Hindlimb muscle (tissue), 1 donor: ENCODE data around the gene TAF1A. TPM values are rescaled to one million over a fixed set of nuclear protein-coding genes. Genes with fewer than 3 reads are reported as not detected.

Experiments
- DNase-seq: peaks from one replicate; pipeline ENCODE4 v3.0.0-alpha.2; 2013
- polyA plus RNA-seq: library from polyadenylated mRNA; unstranded; fragments of 120-200 nt; gene quantifications from one replicate; pipeline ENCODE4 v1.2.1, GENCODE V29; 2013; ENCODE audit not compliant: insufficient read length

The TAF1A gene
- polyA plus RNA-seq, 1 donor = 8.6 TPM

DNA sequence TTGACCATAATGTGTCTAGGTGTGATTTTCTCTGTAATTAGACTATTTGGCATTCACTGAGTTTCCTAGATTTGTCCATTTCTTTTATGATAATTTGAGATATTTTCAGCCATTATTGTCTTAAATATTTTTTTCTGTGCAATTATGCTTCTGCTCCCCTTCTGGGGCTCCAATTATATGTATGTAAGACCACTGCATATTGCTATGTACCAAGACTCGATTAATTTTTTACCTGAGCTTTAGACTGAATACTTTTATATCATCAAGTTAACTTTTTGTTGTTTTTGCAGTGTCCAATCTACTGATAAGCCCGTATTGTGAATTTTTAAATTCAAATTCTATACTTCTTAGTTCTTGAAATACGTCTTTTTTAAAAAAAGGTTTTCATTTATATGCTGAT is 5.1 kb upstream of the TAF1A start:
- DNase-seq = no peak

DNA sequence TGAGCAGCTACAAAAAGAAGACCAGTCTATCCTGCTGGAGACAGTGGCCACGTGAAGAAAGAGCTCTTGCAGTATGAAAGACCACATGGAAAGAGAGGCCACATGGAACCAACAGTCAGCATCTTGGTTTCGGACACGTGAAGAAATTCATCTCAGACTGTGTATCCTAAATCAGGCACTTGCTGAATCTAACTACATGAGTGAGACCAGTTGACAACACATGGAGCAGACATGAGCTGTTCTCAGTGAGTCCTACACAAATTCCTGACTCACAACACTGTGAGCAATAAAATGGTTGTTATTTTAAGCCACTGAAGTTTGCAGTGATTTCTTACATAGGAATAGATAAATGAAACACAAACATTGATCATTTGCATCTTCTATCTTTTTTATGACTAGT is 2.4 kb upstream of the TAF1A start:
- no peak for DNase-seq

DNA sequence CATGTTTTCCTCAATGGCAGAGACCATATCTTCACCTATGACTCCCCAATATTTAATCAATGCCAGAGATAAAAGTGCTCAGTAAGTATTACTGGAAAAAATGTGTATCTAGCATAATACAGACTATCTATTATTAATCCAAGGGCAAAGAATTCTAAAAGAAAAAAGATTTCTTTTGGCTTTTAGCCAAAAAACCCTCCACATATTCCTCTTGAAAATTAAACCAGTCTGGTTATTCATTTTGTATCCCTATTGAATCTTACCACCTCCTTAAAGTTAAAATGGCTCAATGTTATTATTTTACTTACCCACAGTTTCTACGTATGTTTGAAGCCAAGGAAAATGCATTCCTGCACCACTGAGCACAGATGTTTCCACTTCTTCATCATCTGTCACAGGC is 1.6 kb downstream of the TAF1A start:
- DNase-seq = no peak

DNA sequence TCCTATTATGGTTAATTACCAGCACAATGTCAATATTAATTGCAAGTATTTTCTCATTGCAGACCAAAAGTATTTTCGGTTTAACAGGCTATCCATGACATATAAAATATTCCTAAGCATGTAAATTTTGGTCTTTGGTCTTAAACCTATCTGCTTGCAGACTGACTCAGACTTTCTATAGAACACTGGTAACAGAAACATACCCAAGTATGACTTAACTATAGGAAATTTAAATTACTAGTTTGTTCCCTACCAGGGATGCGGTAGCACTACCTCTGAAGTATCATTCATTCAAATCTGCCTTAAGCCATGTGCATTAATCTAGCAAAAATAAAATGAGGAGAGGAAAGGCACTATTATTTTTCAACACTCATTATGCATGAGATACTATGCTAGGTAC is 2.9 kb downstream of the TAF1A start:
- DNase-seq = no peak

DNA sequence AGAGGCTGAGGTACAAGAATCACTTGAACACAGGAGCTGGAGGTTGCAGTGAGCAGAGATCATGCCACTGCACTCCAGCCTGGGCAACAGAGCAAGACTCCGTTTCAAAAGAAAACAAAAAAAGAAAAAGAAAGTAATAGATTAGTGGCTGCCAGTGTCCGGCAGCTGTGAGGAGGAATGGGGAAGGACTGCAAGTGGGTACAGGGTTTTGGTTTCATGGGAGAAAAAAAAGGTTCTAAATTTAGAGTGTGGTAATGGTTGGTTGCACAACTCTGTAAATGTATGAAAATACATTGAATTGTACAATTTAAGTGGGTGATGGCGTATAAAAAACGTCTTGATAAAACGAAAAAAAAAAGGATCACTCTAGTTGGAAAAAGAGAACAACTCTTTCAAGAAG is 6.7 kb downstream of the TAF1A start:
- no peak for DNase-seq

DNA sequence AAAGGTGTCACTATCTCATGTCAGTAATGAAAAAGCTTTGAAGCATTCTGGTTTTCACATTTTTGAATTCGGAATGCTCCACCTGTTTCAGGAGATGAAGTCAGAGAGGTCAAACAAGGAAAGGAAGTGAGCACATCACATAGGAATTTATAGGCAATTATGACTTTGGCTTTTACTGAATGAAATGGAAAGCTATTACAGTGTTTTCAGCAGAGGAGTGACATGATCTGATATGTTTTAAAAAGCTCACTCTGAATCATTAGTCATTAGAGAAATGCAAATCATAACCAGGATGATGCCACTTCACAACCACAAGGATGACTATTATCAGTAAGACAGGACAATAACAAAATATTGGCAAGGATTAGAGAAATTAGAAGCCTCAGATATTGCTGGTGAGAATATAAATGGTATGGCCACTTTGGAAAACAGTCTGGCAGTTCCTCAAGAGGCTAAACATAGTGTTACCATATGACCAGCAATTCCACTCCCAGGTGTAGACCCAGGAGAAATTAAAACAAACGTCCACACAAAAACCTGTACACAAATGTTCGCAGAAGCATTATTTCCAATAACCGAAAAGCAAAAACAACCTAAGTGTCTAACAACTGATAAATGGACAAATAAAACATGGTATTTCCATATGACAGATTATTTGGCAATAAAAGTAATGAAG is 7.5 kb downstream of the TAF1A start:
- DNase-seq = no peak

DNA sequence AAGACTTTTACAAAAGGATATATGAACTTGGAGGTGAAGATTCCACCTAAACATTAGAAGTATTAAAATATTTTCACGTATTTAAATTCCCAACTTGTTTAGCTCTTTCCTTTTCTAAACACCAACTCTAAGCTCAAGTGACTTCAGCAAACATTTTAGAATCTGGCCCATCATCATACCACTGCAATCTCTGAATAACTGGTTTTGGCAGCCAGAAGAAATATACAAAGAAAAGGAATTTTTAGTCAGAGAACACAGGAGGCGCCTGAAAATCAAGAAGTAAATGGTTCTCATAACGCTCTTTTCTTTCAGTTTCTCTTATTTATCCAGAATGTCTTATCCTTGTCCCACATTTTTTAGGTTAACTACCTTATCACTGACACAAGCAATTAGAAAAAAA is 10.4 kb downstream of the TAF1A start:
- no peak for DNase-seq

DNA sequence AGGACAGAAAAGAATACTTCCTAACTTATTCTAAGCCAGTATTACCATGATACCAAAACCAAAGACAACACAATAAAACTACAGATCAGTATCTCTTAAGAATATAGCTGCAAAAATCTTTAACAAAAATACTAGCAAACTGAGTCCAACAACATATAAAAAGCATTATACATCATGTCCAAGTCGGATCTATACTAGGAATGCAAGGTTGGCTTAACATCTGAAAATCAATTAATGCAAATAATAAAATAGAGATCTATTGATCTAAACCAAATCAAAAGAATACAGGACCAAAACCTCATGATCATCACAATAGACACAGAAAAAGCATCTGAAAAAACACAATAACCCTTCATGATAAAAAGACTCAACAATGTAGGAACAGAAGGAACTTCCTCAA is 18.9 kb downstream of the TAF1A start:
- DNase-seq = no peak

DNA sequence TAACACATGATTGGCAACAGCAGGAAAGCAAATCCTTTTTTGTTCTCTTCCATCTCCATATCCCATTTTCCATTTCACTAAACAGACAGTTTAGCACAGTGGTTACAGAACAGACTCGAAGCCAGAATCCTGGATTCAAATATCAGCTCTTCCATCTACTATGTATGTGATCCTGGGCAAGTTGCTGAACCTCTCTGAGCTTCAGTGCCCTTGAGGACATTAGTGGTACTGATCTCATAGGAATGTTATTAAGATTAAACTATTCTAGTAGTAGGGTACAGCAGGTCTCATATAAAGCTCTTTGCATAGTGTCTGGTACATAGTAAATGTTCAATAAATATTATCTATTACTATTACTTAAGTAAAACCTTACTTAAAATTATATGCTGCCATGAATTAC is 28.1 kb downstream of the TAF1A start:
- DNase-seq = no peak

DNA sequence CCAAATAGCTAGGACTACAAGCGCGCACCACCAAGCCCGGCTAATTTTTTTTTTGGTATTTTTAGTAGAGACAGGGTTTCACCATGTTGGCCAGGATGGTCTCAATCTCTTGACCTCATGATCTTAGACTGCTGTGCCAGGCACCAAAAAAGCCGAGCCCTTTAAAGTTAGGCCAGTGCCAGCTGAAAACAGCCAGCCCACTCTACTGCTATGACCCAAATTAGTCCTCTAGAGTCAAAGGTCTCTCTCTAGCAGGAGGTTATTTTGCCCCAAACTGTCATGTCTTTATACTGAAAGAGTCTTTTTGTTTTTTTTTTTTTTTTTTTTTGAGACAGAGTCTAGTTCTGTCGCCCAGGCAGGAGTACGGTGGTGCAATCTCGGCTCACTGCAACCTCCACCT is 32.2 kb downstream of the TAF1A start:
- DNase-seq = no peak

DNA sequence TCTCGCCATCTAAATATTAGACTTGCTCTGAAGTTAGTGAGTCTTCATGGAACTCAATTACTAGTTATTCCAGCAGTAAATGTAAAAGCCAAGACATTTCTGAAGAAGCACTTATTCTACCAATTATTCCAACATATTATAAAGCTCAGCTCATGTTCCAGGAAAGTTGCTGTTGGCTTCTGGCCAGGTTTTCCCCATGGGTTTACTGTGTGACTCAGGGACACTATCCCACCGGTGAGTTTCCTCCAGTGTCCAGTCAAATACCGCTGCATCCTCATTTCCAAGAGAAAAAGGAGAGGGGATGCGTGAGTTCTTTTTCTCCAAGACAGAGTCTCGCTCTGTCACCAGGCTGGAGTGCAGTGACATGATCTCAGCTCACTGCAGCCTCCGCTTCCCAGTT is 32.6 kb downstream of the TAF1A start:
- DNase-seq = no peak

DNA sequence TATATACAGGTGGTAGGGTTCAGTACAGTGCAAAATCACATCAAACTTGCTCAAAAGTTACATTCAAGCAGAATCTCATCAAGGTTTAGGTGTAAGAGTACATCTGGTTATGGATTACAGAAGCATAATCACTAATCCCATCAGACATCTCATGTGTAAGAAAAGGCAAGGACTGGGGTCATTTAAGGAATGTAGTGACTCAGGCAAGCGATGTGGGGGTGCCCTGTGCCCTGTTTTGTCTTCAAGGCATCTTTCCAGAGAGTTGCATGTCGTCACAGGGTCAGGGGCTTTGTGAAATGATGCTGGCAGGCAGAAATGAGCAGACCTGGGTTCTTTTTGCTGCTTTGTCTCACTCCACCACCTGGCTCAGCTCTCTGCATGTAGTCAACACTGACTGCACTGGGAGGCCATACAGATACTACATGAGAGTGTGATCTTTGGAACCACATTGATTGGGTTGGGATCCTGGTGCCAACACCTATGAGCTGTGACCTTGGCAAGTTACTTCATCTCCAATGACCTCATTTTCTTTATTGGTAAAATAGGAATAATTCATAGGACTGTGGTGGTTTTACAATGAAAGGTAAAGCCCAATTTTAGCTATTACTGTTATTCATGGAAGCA is 33.6 kb downstream of the TAF1A start:
- DNase-seq = no peak

DNA sequence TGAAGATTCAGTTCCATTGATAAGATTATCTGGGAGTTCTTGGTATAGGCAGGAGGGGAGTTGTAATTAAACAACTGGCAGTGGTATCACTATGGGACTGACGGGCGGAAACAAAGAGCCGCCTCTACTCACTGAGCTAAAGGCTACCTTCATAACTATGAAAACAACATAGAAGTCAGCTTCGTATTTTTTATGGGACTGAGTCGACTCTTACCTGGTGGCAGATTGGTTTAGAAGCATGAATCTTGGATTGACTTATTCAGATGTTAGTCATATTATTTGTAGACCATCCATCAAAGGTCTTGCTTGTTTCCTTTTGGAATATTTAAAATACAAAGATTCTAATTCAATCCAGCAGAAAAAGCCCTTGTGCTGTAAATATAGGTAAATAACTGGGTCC is 35.6 kb downstream of the TAF1A start:
- no peak for DNase-seq

DNA sequence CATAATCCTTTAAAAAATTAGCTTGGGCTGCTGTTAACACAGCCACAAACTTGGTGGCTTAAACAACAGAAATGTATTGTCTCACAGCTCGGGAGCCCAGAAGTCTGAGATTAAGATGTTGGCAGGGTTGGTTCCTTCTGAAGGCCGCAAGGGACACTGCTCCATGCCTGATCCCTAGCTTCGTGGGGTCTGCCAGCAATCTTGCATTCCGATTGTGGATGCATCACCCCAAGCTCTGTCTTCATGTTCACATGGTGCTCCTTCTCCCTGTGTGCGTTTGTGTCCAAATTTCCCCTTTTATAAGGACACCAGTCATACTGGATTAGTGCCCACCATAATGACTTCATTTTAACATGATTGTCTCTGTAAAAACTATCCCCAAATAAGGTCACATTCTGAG is 36.9 kb downstream of the TAF1A start:
- no peak for DNase-seq

DNA sequence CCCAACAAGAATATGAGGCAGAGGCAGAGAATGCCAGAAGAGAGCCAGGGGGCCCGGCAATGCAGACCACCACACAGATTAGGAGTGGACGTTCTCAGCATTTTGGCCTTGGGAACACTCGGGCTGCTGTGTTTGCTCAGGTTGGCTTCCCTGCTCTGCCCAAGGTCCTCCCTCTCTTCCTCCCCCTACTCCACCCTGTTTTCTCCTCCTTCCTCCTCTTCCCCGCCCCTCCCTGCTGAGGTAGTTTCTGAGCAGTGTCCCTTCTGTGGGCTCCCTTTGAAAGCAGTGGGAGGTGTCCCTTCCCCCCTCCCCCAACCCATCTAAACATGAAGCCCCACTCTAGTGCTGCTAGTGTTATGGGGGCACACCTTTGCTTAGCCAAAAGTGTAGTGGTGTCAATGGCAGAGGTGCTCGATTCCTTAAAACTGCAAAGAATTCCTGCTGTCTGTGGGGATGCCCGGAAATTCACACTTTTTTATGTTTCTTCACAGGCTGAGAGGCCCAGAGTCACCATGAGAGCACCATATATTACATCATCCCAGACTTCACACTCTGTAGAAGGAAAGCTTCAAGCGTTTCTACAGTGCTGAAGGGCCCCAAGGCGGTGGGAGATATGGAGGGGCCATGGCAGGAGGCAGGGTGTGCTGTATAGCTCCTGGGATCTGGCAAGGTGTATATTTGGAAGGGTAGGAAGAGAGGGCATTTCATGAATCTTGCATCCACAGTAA is 41.6 kb downstream of the TAF1A start, which contains the start of gene HHIPL2:
TSS of gene HHIPL2 (minus strand) at position 161 of the 728 bp plus-strand sequence. CDS start at position 101, 60 bp downstream.
- no peak for DNase-seq

DNA sequence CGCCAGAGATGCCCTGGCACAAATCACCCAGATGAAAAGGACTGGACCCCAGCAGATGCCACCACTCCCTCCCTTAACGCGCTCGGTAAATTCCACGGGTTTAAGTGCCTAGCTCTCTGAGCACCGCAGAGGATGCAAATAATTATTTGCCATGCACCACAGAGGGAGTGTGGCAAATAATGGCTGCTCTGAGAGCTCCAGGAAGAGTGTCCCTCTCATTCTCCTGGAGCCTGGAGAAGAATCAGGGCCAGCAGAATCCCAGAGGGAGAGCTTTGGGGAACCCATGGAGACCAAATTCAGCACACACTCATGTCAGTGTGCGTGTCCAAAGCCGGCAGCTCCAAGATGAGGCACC is 42.5 kb downstream of the TAF1A start:
- DNase-seq = no peak

DNA sequence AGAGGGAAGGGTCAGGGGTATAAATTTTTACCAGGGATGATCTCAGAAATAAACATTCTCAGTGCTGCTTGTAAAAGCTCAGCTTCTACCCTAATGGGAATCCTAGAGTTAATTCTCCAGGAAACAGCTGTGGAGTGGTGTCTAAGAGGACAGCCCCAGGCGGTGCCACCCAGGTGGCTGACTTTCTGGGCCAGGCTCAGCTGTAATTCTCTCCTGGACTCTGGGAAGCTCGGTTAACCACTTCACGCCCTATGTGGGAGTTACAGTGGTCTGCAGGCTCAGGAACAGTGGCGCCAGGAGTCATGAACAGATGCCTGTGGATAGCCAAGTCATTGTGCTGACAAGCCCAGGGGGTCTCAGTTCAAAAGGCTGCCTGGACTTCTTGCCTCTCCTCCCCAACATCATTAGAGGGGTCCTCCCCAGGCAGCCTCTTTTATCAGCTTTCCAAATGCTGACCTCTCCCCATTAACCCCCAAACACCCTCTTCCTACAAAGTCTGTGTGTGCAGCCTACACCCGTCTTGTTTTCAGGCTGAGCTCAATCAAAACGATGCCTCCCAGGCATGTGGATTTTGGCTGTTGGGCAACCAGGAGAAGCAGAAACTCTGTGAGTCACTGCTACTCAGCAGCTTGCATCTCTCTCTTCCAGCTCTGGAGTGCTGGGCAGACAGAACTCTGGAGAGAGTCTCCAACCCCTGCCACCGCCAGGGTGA is 43.0 kb downstream of the TAF1A start:
- peak; percentile 6 for DNase-seq

DNA sequence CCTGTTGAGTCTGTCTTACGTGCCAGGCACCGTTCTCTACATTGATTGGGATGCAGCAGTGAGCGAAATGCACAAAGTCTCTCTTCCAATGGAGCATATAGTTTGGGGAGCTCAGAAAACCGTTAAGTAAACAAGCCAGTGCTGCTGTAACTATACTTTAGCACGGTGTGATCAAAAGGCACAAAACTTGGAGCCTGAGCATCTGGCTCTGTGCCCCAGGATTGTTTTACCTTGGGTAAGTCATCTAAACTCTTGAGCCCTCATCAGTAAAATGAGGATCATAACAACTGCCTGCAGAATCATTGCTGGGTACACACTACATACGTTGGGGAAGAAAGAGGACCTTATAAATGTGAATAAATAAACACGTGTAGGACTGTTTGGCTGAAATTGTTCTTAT is 43.6 kb downstream of the TAF1A start:
- DNase-seq = no peak

DNA sequence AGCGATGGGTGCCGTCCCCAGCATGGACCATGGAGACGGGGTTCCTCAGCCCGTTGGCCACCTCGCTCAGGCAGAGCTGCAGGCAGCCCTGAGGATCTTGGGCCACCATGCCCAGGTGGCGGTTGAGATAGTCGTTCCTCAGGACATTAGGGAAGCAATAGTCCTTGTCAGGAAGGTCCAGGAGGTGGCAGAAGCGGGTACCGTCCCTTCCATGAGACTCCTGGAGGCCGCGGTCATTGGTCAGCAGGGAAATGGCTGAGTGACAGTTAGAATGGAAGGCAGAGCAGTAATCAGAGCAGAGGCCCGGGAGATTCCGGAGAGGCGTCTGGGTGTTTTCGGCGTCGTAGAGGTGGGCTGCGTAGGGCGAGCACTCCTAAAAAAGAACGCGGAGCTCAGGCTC is 45.9 kb downstream of the TAF1A start:
- no peak for DNase-seq

DNA sequence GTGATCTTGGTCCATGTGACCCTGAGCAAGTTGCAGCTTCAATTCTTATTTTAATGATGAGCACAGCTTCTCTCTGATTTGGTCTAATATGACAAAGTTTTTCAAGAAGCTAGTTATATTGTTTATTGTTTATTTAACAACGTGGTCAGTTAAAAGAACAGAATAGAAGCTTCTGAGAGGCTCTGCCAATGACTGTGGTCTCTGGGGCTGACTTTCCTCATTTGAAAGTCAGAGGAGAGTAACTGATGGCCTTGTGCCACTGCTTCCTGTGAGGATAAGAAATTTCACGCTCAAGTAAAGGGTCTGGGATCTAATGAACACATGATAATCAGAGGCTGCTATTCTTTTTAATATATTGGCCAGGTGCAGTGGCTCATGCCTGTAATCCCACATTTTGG is 49.1 kb downstream of the TAF1A start:
- no peak for DNase-seq

DNA sequence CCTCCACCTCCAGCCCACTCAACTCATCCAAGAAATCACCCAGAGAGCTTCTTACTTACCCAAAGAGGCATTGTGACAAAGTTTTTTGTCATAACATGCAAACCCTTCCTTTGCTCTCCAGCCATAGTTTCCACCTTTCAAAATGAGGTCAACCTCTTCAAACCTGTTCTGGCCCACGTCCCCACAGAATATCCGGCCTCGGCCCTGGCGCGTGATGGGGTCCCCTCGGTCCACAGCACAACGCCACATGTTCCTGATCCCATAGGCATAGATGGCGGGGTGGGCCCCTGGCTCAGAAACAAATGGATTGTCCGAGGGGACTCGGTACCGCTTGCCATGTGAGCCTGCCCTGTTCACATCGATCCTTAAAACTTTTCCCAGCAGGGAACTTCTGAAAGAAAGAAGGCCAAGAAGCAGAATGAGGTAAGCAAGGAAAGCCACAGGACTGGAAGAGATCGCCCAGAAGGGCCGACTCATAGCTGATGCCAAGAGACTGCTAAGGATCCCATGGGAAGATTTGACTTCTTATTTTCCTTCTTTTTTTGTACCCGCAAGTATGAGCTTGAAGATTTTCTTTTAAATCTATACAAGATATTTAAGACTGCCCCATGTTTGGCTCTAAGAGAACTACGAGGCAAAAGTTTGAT is 49.7 kb downstream of the TAF1A start:
- no peak for DNase-seq

DNA sequence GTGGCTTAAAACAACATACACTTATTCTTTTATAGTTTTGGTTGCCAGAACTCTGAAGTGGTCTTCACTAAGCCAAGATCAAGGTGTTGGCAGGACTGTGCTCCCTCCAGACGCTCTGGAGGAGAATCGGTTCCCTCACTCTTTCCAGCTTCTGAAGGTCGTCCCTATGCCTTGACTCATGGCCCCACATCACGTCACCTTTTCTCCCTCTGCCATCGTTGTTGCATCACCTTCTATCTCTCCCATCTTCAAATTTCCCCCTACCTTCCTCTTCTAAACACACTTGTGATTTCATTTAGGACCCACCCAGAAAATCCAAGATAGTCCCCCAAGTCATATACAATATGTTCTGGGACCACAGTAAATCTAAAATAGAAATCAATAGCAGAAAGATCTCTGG is 54.3 kb downstream of the TAF1A start:
- no peak for DNase-seq

DNA sequence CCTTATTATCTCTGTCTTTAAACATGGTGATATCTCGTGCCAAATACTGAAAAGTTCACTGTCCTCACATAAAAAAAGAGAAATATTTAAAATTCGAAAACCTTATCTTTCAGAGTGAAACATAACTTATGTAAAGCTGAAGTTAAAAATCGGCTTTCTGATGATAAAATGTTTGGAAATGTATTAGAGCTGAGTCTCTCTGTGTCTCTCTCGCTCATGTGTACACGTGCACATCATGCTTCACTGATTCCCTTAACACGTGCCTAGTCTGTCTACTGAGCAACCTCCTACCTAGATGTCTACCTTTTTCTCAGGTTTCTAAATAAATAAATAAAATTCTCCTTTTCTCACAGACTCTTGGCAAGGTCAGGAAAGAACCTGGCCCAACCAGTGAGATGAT is 58.9 kb downstream of the TAF1A start:
- no peak for DNase-seq
